GM12878 (cell line): Measurements from ENCODE around the gene SPG7.

Experiments
- BHLHE40 ChIP-seq, 2 experiments: fragments of 450-650 bp in 1 of 2; IDR thresholded peaks; 2 replicates each; pipeline ENCODE4 v1.6.1; 2011 to 2017; ENCODE audit warnings: low read depth in 2 of 2, borderline replicate concordance in 1 of 2, improper control_type of control experiment in 1 of 2, low read length in 1 of 2, mild to moderate bottlenecking in 1 of 2
- CREB1 ChIP-seq: IDR thresholded peaks from 2 replicates; pipeline ENCODE4 v1.6.1; 2012; ENCODE audit warnings: low read depth, mild to moderate bottlenecking, inconsistent platforms
- CTCF ChIP-seq, 3 experiments: IDR thresholded peaks in 2 of 3; conservative IDR thresholded peaks in 1 of 3; 2 replicates each; pipeline ENCODE4 v1.5.1; 2011; ENCODE audit warnings: low read depth in 3 of 3, low read length in 3 of 3, mild to moderate bottlenecking in 3 of 3, control low read depth in 2 of 3, moderate library complexity in 2 of 3, inconsistent platforms in 1 of 3, mixed read lengths in 1 of 3; ENCODE audit not compliant: control insufficient read depth in 2 of 3, insufficient read depth in 1 of 3; ENCODE audit errors: extremely low read depth in 1 of 3
- MAX ChIP-seq: IDR thresholded peaks from 2 replicates; pipeline ENCODE4 v1.6.1; 2012; ENCODE audit warnings: low read depth, low read length, improper control_type of control experiment
- NFYA ChIP-seq: IDR thresholded peaks from 2 replicates; pipeline ENCODE4 v1.6.1; 2011; ENCODE audit warnings: low read depth, mild to moderate bottlenecking, low read length, improper control_type of control experiment, borderline replicate concordance
- NFYB ChIP-seq: IDR thresholded peaks from 2 replicates; pipeline ENCODE4 v1.6.1; 2011; ENCODE audit warnings: low read depth, mild to moderate bottlenecking, low read length, improper control_type of control experiment, moderate library complexity; ENCODE audit not compliant: insufficient read depth
- RAD21 ChIP-seq: IDR thresholded peaks from 2 replicates; pipeline ENCODE4 v1.6.1; 2011; ENCODE audit warnings: mild to moderate bottlenecking, low read depth, low read length, moderate library complexity; ENCODE audit not compliant: insufficient read depth
- STAT3 ChIP-seq: IDR thresholded peaks from 2 replicates; pipeline ENCODE4 v1.6.1; 2011; ENCODE audit warnings: low read depth, low read length, improper control_type of control experiment
- TAF1 ChIP-seq: IDR thresholded peaks from 2 replicates; pipeline ENCODE4 v1.6.1; 2011; ENCODE audit warnings: mild to moderate bottlenecking, low read depth, low read length, borderline replicate concordance
- TCF12 ChIP-seq: IDR thresholded peaks from 2 replicates; pipeline ENCODE4 v1.6.1; 2011; ENCODE audit warnings: low read depth, mild to moderate bottlenecking, low read length
- ZBTB33 ChIP-seq: fragments of 450-650 bp; IDR thresholded peaks from 2 replicates; pipeline ENCODE4 v1.6.1; 2017; ENCODE audit warnings: mild to moderate bottlenecking
- TF ChIP-seq, protein P1 (sequence below): fragments of 450-650 bp; IDR thresholded peaks from 2 replicates; pipeline ENCODE4 v1.6.1; 2017; ENCODE audit warnings: antibody characterized with exemption, mild to moderate bottlenecking, moderate library complexity
- TF ChIP-seq, protein P2 (sequence below): fragments of 450-650 bp; IDR thresholded peaks from 2 replicates; pipeline ENCODE4 v1.6.1; 2017; ENCODE audit warnings: low read depth, mild to moderate bottlenecking, moderate library complexity

DNA sequence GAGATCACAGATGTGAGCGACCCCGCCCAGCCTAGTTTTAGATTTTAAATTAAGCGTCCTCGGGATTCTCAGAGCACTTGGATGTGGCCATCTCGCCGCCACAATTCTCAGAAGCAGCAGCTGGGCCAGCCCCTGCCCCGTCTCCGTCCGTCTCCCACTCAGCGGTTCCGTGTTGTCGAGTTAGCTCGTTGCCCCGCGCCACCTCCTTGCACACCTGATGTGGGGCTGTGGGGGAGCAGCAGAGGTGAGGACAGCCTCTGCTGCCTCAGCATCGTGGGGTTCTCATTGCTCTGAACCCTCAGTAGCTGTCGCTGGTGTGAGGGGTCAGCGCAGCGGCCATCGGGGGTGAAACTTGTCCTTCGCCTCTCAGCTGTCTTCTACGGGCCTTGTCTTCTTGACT lies 44.1 kb downstream of the SPG7 start:
- TF ChIP-seq CTCF (IDR thresholded peaks at IDR 0.05 in 2 of 3, conservative IDR thresholded peaks at IDR 0.05 in 1 of 3; ENCODE audit: control insufficient read depth in 2 of 3, extremely low read depth in 1 of 3, insufficient read depth in 1 of 3, low read depth in 3 of 3, low read length in 3 of 3) = no peak
- TF ChIP-seq, protein P1, sequence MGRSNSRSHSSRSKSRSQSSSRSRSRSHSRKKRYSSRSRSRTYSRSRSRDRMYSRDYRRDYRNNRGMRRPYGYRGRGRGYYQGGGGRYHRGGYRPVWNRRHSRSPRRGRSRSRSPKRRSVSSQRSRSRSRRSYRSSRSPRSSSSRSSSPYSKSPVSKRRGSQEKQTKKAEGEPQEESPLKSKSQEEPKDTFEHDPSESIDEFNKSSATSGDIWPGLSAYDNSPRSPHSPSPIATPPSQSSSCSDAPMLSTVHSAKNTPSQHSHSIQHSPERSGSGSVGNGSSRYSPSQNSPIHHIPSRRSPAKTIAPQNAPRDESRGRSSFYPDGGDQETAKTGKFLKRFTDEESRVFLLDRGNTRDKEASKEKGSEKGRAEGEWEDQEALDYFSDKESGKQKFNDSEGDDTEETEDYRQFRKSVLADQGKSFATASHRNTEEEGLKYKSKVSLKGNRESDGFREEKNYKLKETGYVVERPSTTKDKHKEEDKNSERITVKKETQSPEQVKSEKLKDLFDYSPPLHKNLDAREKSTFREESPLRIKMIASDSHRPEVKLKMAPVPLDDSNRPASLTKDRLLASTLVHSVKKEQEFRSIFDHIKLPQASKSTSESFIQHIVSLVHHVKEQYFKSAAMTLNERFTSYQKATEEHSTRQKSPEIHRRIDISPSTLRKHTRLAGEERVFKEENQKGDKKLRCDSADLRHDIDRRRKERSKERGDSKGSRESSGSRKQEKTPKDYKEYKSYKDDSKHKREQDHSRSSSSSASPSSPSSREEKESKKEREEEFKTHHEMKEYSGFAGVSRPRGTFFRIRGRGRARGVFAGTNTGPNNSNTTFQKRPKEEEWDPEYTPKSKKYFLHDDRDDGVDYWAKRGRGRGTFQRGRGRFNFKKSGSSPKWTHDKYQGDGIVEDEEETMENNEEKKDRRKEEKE = no peak
- no peak for TF ChIP-seq MAX
- no peak for TF ChIP-seq CREB1
- TF ChIP-seq ZBTB33 = no peak
- no peak for TF ChIP-seq TCF12
- TF ChIP-seq TAF1 = no peak
- no peak for TF ChIP-seq NFYB
- TF ChIP-seq BHLHE40 (IDR thresholded peaks at IDR 0.05; ENCODE audit: borderline replicate concordance in 1 of 2, low read depth in 2 of 2, low read length in 1 of 2) = no peak
- TF ChIP-seq RAD21 = no peak
- TF ChIP-seq, protein P2, sequence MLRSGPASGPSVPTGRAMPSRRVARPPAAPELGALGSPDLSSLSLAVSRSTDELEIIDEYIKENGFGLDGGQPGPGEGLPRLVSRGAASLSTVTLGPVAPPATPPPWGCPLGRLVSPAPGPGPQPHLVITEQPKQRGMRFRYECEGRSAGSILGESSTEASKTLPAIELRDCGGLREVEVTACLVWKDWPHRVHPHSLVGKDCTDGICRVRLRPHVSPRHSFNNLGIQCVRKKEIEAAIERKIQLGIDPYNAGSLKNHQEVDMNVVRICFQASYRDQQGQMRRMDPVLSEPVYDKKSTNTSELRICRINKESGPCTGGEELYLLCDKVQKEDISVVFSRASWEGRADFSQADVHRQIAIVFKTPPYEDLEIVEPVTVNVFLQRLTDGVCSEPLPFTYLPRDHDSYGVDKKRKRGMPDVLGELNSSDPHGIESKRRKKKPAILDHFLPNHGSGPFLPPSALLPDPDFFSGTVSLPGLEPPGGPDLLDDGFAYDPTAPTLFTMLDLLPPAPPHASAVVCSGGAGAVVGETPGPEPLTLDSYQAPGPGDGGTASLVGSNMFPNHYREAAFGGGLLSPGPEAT = no peak
- no peak for TF ChIP-seq NFYA
- TF ChIP-seq STAT3 = no peak
